ENCODE measurements around the gene COASY.

The COASY gene

GRCh38 chr17:42561897-42562387 is at the start of gene COASY:
Gene COASY, plus strand, starts transcription at chr17:42562148. Its CDS starts 475 bp downstream, at chr17:42562623.
- no peaks in the 10 kb centered on the region for H3K27me3 ChIP-seq (ENCODE audit: control insufficient read depth, insufficient read depth, low read length)
- H3K4me1 ChIP-seq (ENCODE audit: control insufficient read depth, insufficient read depth, low read length), result peaks cover 15% of the 10 kb centered on the region
- peak within 1 kb of the TSS; percentile 81 for H3K4me3 ChIP-seq (ENCODE audit: low read depth, low read length)
- H3K36me3 ChIP-seq (ENCODE audit: control insufficient read depth, insufficient read depth, low read length), result peaks cover 31% of the 10 kb centered on the region
- peak within 1 kb of the TSS; percentile 92 for H3K9ac ChIP-seq (ENCODE audit: low read length)
- peak within 1 kb of the TSS; percentile 21; the same call in 1 of the 2 replicates for H3K27ac ChIP-seq (ENCODE audit: low read depth, low read length)
- no peaks in the 10 kb centered on the region for H3K9me3 ChIP-seq (ENCODE audit: control insufficient read depth, insufficient read depth, low read depth, low read length)

- H3K9me3 ChIP-seq (ENCODE audit: control insufficient read depth, insufficient read depth, low read depth, low read length), result no peaks in the 10 kb centered on the region
- H3K27ac ChIP-seq (ENCODE audit: low read depth, low read length), result no peak overlapping the region
- no peak overlapping the region for H3K4me3 ChIP-seq (ENCODE audit: low read depth, low read length)
- no peak overlapping the region for H3K9ac ChIP-seq (ENCODE audit: low read length)
- H3K4me1 ChIP-seq (ENCODE audit: control insufficient read depth, insufficient read depth, low read length), result no peaks in the 10 kb centered on the region; the same call in 1 of the 2 replicates
- H3K27me3 ChIP-seq (ENCODE audit: control insufficient read depth, insufficient read depth, low read length), result no peaks in the 10 kb centered on the region
- peaks cover 48% of the 10 kb centered on the region for H3K36me3 ChIP-seq (ENCODE audit: control insufficient read depth, insufficient read depth, low read length)
These were observed 49.7 kb upstream of the COASY start for GRCh38 chr17:42512246-42512645.

GRCh38 chr17:42512733-42513251 is 49.2 kb upstream of the COASY start:
- H3K9ac ChIP-seq (ENCODE audit: low read length), result no peak overlapping the region
- peaks cover 43% of the 10 kb centered on the region for H3K36me3 ChIP-seq (ENCODE audit: control insufficient read depth, insufficient read depth, low read length)
- H3K27me3 ChIP-seq (ENCODE audit: control insufficient read depth, insufficient read depth, low read length), result no peaks in the 10 kb centered on the region
- no peaks in the 10 kb centered on the region for H3K9me3 ChIP-seq (ENCODE audit: control insufficient read depth, insufficient read depth, low read depth, low read length)
- H3K27ac ChIP-seq (ENCODE audit: low read depth, low read length), result no peak overlapping the region
- no peak overlapping the region for H3K4me3 ChIP-seq (ENCODE audit: low read depth, low read length)
- no peaks in the 10 kb centered on the region; the same call in 1 of the 2 replicates for H3K4me1 ChIP-seq (ENCODE audit: control insufficient read depth, insufficient read depth, low read length)

- no peak overlapping the region for H3K4me3 ChIP-seq (ENCODE audit: low read depth, low read length)
- no peaks in the 10 kb centered on the region for H3K27me3 ChIP-seq (ENCODE audit: control insufficient read depth, insufficient read depth, low read length)
- no peak overlapping the region for H3K9ac ChIP-seq (ENCODE audit: low read length)
- H3K36me3 ChIP-seq (ENCODE audit: control insufficient read depth, insufficient read depth, low read length), result peaks cover 38% of the 10 kb centered on the region
- no peak overlapping the region for H3K27ac ChIP-seq (ENCODE audit: low read depth, low read length)
- H3K4me1 ChIP-seq (ENCODE audit: control insufficient read depth, insufficient read depth, low read length), result peaks cover 7% of the 10 kb centered on the region
- no peaks in the 10 kb centered on the region for H3K9me3 ChIP-seq (ENCODE audit: control insufficient read depth, insufficient read depth, low read depth, low read length)
These were observed 48.3 kb upstream of the COASY start for GRCh38 chr17:42513686-42514085.

GRCh38 chr17:42514279-42514678 is 47.7 kb upstream of the COASY start:
- Histone ChIP-seq H3K27ac (ENCODE audit: low read depth, low read length) (no peak overlapping the region), H3K36me3 (ENCODE audit: control insufficient read depth, insufficient read depth, low read length) (peaks cover 32% of the 10 kb centered on the region), H3K4me3 (ENCODE audit: low read depth, low read length) (no peak overlapping the region), H3K27me3 (ENCODE audit: control insufficient read depth, insufficient read depth, low read length) (no peaks in the 10 kb centered on the region), H3K4me1 (ENCODE audit: control insufficient read depth, insufficient read depth, low read length) (peaks cover 13% of the 10 kb centered on the region), H3K9ac (ENCODE audit: low read length) (no peak overlapping the region), H3K9me3 (ENCODE audit: control insufficient read depth, insufficient read depth, low read depth, low read length) (no peaks in the 10 kb centered on the region)

GRCh38 chr17:42514867-42515266 is 47.1 kb upstream of the COASY start:
- Histone ChIP-seq H3K9ac (ENCODE audit: low read length) (no peak overlapping the region), H3K4me1 (ENCODE audit: control insufficient read depth, insufficient read depth, low read length) (peaks cover 19% of the 10 kb centered on the region), H3K27me3 (ENCODE audit: control insufficient read depth, insufficient read depth, low read length) (no peaks in the 10 kb centered on the region), H3K27ac (ENCODE audit: low read depth, low read length) (no peak overlapping the region), H3K9me3 (ENCODE audit: control insufficient read depth, insufficient read depth, low read depth, low read length) (no peaks in the 10 kb centered on the region), H3K4me3 (ENCODE audit: low read depth, low read length) (no peak overlapping the region), H3K36me3 (ENCODE audit: control insufficient read depth, insufficient read depth, low read length) (peaks cover 27% of the 10 kb centered on the region)

GRCh38 chr17:42517516-42517915 is 44.4 kb upstream of the COASY start:
- Histone ChIP-seq H3K4me1 (ENCODE audit: control insufficient read depth, insufficient read depth, low read length) (peaks cover 32% of the 10 kb centered on the region), H3K27ac (ENCODE audit: low read depth, low read length) (no peak overlapping the region), H3K27me3 (ENCODE audit: control insufficient read depth, insufficient read depth, low read length) (no peaks in the 10 kb centered on the region), H3K9ac (ENCODE audit: low read length) (no peak overlapping the region), H3K9me3 (ENCODE audit: control insufficient read depth, insufficient read depth, low read depth, low read length) (no peaks in the 10 kb centered on the region), H3K4me3 (ENCODE audit: low read depth, low read length) (no peak overlapping the region), H3K36me3 (ENCODE audit: control insufficient read depth, insufficient read depth, low read length) (peaks cover 28% of the 10 kb centered on the region)

- no peaks in the 10 kb centered on the region for H3K9me3 ChIP-seq (ENCODE audit: control insufficient read depth, insufficient read depth, low read depth, low read length)
- peak overlapping the region; percentile 76 for H3K9ac ChIP-seq (ENCODE audit: low read length)
- no peaks in the 10 kb centered on the region for H3K27me3 ChIP-seq (ENCODE audit: control insufficient read depth, insufficient read depth, low read length)
- peaks cover 28% of the 10 kb centered on the region for H3K36me3 ChIP-seq (ENCODE audit: control insufficient read depth, insufficient read depth, low read length)
- peaks cover 32% of the 10 kb centered on the region for H3K4me1 ChIP-seq (ENCODE audit: control insufficient read depth, insufficient read depth, low read length)
- no peak overlapping the region for H3K4me3 ChIP-seq (ENCODE audit: low read depth, low read length)
- H3K27ac ChIP-seq (ENCODE audit: low read depth, low read length), result no peak overlapping the region
These were observed 43.7 kb upstream of the COASY start for GRCh38 chr17:42518046-42518754.

GRCh38 chr17:42518755-42519545 is 43.0 kb upstream of the COASY start:
- Histone ChIP-seq H3K4me1 (ENCODE audit: control insufficient read depth, insufficient read depth, low read length) (peaks cover 32% of the 10 kb centered on the region), H3K36me3 (ENCODE audit: control insufficient read depth, insufficient read depth, low read length) (peaks cover 23% of the 10 kb centered on the region), H3K27me3 (ENCODE audit: control insufficient read depth, insufficient read depth, low read length) (no peaks in the 10 kb centered on the region), H3K27ac (ENCODE audit: low read depth, low read length) (no peak overlapping the region), H3K9me3 (ENCODE audit: control insufficient read depth, insufficient read depth, low read depth, low read length) (no peaks in the 10 kb centered on the region), H3K4me3 (ENCODE audit: low read depth, low read length) (no peak overlapping the region), H3K9ac (ENCODE audit: low read length) (peak overlapping the region; percentile 76)

GRCh38 chr17:42519546-42520491 is 42.1 kb upstream of the COASY start:
- peaks cover 32% of the 10 kb centered on the region for H3K4me1 ChIP-seq (ENCODE audit: control insufficient read depth, insufficient read depth, low read length)
- H3K27me3 ChIP-seq (ENCODE audit: control insufficient read depth, insufficient read depth, low read length), result no peaks in the 10 kb centered on the region
- peaks cover 20% of the 10 kb centered on the region for H3K36me3 ChIP-seq (ENCODE audit: control insufficient read depth, insufficient read depth, low read length)
- H3K9me3 ChIP-seq (ENCODE audit: control insufficient read depth, insufficient read depth, low read depth, low read length), result no peaks in the 10 kb centered on the region
- H3K4me3 ChIP-seq (ENCODE audit: low read depth, low read length), result peak overlapping the region; percentile 6; the same call in 1 of the 2 replicates
- H3K9ac ChIP-seq (ENCODE audit: low read length), result peak overlapping the region; percentile 76
- peak overlapping the region; percentile 66; the same call in 1 of the 2 replicates for H3K27ac ChIP-seq (ENCODE audit: low read depth, low read length)

Measured in HUES6 (cell line).